Sigmoid colon (tissue), 4 donors: Measurements from ENCODE around the gene BSND.

Experiments used
- CTCF ChIP-seq, 4 experiments: fragments of 450-650 bp in 3 of 4; fragments of 200-600 bp in 1 of 4; IDR thresholded peaks; one replicate each; pipeline ENCODE4 v1.5.1; 2016 to 2019; ENCODE audit warnings: antibody characterized with exemption in 4 of 4, mild to moderate bottlenecking in 3 of 4, moderate library complexity in 2 of 4
- EP300 ChIP-seq, 4 donors: sonication (generic); formaldehyde crosslinking; IDR thresholded peaks; one replicate each; pipeline ENCODE4 v1.6.1; 2017; ENCODE audit warnings: antibody characterized with exemption in 4 of 4
- POLR2AphosphoS5 ChIP-seq, 4 donors: sonication (generic); formaldehyde crosslinking; IDR thresholded peaks; one replicate each; pipeline ENCODE4 v1.6.1; 2017; ENCODE audit warnings: antibody characterized with exemption in 4 of 4

DNA sequence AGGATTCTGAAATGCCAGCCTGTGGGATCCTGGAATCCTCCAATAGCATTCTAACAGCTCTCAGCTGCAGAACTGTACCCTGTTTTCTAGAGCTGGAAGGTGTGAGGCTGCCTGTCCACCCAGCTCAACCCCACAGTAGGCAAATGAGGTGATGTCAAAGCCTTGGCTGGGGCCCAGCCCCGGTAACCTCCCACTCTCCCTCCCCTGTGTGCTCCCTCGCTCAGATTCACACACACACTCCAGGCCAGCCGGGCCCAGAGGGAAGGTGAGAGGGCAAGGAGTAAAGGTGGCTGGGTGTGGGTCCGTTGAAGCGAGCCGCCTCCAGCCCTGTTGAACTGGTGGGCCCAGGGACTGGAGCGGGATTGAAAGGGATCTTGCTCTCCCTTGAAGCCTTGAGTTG is at the start of gene BSND:
- TF ChIP-seq CTCF (IDR thresholded peaks at IDR 0.05) (no peak), POLR2AphosphoS5 (IDR thresholded peaks at IDR 0.05) (no peak), EP300 (IDR thresholded peaks at IDR 0.05) (no peak)
